DMS53 treated with DMSO at 0.1 percent for 48 hours (cell line): ENCODE measurements around the gene SIRT3.
A peak's percentile ranks its signal among the peaks of the same experiment; 100 is the strongest.

ENCODE experiments used
- DNase-seq: peaks from one replicate; lab custom pipeline; 2025; ENCODE audit not compliant: unreplicated experiment; lab: John Stamatoyannopoulos, UW

The SIRT3 gene

GRCh38 chr11:271319-271715 lies 35.2 kb upstream of the SIRT3 start:
- no peak for DNase-seq

GRCh38 chr11:270451-271318 lies 34.5 kb upstream of the SIRT3 start:
- no peak for DNase-seq

DNA sequence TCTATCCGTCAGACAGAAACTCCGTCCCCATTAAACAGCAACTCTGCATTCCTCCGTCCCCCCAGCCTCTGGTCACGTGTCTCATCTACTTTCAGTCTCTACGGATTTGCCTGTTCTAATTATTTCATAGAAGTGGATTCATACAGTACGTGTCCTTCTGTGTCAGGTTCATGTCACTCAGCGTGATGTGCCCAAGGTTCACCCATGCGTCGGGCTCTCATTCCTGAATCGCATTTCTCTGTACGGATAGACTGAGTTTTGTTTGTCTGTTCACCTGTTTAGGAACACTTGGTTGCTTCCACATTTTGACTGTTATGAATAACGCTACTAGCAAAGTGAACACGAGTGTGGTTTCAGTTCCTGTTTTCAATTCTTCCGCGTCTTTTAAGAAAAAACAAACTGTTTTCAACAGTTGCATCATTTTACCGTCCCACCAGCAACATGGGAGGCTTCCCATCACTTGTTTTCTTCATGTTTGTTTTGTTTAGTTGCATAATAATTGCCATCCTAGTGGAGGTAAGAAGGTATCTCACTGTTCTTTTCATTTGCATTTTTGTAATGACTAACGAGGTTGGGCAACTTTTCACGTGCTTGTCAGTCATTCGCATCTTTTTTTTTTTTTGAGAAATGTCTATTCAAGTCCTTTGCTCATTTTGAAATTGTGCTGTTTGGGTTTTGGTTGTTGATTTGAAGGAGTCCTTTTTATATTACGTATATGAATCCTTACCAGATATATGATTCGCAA lies 33.2 kb upstream of the SIRT3 start:
- no peak for DNase-seq

GRCh38 chr11:268716-269145 lies 32.6 kb upstream of the SIRT3 start:
- peak; percentile 37 for DNase-seq

DNA sequence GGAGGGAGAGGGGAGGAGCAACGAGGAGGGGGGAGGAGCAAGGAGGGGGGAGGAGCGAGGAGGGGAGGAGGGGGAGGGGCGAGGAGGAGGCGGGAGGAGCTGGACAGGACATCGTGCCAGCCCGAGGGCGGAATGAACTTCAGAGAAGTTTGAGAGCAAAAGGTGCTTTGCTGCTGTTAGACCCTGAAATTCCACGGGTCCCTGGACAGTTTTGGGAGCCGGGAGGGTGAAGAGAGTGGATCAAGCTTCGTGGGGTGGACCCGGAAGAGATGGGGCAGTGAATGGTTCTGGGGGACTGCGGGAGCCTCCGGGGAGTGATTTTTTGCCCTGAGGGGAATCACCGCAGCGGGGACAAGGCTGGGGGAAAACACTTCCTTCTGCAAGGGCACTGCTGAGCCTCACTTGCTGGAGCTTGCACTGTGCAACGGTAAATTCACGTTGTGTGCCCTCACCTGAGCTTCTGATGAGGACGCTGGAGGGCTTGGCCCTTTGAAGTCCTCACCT lies 31.4 kb upstream of the SIRT3 start:
- DNase-seq = peak; percentile 16

DNA sequence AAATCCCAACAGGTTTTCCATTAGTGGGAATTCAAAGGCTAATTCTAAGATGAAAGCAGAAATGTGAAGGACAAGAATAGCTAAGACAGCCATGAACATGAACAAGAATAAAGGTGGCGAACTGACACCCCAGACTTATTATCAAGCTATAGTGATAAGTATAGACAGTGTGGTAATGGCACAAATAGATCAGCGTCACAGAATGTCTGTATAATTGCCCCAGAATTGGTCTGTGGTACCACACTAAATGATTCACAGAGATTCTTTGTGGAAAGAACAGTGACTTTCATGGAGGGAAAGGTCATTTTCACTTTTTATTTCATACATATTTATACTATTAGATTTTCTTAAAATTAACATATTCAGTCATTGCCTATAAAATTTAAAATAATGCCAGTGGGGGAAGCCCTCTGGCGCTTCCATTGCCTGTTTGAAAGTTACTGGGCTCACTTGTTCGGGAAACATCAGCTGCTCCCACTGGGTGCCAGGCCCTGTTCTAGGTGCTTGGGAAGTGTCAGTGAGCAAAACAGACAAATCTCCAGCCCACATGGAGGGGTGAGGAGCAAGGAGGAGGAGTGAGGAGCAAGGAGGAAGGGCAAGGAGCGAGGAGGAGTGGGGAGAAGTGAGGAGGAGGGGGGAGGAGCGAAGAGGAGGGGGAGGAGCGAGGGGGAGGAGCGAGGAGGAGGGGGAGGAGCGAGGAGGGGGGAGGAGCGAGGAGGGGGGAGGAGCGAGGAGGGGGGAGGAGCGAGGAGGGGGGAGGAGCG lies 30.7 kb upstream of the SIRT3 start:
- no peak for DNase-seq

DNA sequence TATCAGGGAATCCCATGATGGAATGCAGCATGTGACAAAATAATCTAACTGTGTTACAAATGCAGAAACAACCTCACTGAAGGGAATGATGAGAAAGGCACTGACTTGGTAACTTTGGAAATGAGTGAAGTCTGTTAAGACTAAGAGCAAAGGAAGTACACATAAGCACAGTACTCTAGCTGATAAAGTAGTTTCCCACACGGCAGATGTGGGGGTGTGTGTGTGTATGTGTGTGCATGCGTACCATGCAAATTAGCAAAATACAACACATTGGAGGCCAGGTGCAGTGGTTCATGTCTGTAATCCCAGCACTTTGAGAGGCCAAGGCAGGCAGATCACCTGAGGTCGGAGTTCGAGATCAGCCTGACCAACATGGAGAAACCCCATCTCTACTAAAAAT lies 25.5 kb upstream of the SIRT3 start:
- no peak for DNase-seq

DNA sequence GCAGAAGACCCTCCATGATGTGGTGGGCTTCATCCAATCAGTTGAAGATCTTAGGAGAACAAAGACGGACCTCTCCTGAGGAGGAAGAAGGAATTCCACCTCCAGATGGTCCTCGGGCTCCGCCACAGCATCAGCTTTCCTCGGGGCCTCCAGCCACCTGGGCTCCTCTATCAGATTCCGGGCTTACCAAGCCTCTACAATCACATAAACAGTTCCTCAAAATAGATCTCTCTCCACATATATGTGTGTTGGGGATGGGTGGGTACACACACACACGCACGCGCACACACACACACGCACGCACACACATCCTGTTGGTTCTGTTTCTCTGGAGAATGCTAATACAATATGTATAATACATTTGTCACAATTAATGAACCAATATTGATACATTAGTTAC lies 23.3 kb upstream of the SIRT3 start:
- no peak for DNase-seq

GRCh38 chr11:257766-258493 lies 21.8 kb upstream of the SIRT3 start:
- no peak for DNase-seq

- no peak for DNase-seq
Observed at GRCh38 chr11:256952-257737, 21.0 kb upstream of the SIRT3 start.

- DNase-seq = no peak
Observed at GRCh38 chr11:255816-256215, 19.7 kb upstream of the SIRT3 start.

- DNase-seq = no peak
Observed at GRCh38 chr11:255176-255575, 19.0 kb upstream of the SIRT3 start.

DNA sequence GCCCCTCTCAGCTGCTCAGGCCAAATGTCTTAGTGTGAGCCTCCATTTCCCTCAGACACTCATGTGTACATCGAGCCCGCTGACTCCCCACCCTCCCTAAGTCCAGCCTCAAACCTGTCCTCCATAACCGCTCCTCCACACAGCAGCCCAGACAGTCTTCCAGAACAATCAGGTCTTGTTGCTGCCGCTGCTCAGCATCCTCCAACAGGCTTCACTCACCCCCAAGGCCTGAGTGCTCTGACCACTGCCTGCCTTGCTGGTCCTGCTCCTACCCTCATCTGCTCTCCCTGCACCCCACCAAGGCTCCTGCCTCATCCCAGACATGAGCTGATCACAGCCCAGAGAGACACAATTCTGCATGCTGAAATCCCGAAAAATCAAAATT lies 17.7 kb upstream of the SIRT3 start:
- no peak for DNase-seq

- DNase-seq = no peak
Observed at GRCh38 chr11:253160-253885, 17.2 kb upstream of the SIRT3 start.

- no peak for DNase-seq
Observed at GRCh38 chr11:252666-253065, 16.5 kb upstream of the SIRT3 start.

- DNase-seq = no peak
Observed at GRCh38 chr11:251550-251949, 15.4 kb upstream of the SIRT3 start.

GRCh38 chr11:250740-251299 lies 14.7 kb upstream of the SIRT3 start:
- peak; percentile 51 for DNase-seq

DNA sequence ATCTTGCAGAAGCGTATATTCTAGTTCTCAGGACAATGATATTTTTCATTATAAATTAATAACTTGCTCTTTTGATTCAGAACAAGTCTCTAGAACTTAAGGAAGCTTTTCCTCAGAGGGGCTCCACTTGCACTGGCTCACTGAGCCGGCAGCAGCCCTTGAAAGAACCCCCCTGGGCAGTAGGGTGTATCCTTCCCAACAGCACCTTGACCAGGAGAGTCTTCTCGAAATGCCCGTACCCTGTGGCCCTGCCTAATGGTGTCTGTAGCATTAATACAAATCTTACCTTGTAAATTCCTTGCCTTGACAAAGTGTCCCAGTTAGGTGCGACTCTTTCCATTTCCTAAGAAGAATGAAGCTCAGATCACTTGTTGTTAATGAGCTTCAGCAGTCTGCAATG lies 14.1 kb upstream of the SIRT3 start:
- DNase-seq = no peak

- DNase-seq = no peak
Observed at GRCh38 chr11:249062-249461, 12.9 kb upstream of the SIRT3 start.
